NAMALWA (cell line): Measurements from ENCODE around the gene MEGF6.

Experiments used
- DNase-seq: peaks from one replicate; pipeline ENCODE4 v3.0.0-alpha.2; 2015; ENCODE audit warnings: low spot score

MEGF6 gene

DNA sequence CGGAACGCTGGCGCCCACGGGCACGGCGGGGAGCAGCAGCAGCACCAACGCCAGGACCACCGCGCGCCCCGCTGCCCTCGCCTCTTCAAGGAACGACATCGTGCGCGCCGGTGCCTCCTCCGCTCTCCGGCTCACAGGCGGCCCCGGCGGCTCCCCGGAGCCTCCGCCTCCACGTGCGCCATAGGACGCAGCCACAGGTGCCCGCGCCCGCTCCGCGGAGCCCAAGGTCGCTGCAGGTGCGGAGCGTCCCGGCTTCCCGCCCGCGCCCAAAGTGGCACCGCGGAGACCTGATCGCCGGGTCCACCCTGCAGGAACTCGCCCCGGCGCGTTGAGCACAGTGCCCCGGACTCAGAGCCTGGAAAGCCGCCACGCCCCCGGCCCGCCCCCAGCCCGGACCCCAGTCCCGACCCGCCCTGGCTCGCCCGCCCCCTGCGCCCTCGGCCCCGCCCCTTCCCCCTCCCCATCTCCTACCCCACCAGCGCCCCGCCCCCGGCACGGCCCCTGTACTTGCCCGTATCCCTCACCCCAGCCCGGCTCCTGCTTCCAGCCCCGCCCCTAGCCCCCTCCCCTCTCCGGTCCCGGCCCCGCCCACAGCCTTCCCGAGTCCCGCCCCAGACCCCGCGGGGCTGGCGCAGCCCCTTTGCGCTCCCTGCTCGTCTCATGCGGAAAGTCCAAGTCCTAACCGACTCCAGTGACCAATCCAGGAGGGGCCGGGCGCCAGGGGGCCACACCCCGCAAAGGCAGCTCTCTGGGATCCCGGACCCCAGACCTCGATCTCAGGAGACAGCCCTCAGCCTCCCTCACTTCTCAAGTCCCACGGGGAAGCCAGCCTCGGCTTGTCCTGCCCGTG lies at the start of gene MEGF6:
Gene MEGF6, minus strand, starts transcription at position 339 of the 850 bp plus-strand sequence. Its CDS starts 240 bp downstream, at position 99.
- DNase-seq, result no peak

- DNase-seq, result peak; percentile 34
These were observed 49.4 kb upstream of the MEGF6 start for GRCh38 chr1:3660704-3661103.

- DNase-seq, result no peak
These were observed 47.8 kb upstream of the MEGF6 start for GRCh38 chr1:3659093-3659492.

- DNase-seq, result no peak
These were observed 46.9 kb upstream of the MEGF6 start for GRCh38 chr1:3658231-3658615.

DNA sequence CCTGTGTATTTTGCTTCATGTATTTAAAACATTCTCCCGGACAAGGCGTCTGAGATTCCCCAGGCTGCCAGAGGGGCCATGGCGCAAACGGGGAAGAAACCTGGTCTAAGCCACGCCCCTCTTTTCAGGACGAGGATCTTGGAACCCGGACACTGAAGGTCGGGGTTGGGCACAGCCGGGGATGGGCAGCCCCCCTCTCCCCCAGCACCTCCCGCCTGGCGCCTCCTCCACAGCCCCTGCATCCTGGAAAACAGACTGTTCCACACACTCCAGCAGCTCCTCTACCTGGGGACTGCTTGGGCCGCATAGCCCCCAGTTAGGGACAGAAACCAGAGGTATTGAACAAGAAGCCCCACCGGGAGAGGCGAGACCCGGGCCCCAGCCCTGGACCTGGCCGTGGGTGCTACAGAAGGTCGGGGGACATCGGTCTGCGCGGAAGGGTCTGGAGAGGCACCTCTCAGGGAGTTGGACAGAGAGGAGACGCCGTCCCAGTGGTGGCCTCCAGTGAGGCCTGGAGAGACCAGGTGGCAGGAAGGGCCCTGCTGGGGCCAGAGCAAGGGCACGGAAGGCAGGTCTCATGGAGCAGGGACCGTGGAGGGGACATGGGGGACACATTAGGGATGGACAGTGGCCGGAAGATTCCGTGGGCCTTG lies 46.4 kb upstream of the MEGF6 start:
- DNase-seq, result no peak

DNA sequence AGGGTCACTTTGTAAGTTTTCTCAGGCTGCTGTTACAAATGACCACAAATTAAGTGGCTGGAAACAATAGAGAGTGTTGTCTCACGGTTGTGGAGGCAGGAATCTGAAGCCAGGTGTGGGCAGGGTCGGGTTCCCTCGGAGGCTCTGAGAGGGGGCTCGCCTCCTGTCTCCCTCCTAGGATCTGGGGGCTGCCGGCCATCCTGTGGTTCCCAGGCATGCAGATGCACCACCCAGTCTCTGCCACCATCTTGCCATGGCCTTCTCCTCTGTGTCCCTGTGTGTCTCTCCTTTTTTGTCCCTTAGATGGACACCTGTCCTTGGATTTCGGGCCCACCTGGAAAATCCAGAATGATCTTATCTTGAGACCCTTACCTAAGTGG lies 45.8 kb upstream of the MEGF6 start:
- DNase-seq, result no peak

- DNase-seq, result no peak
These were observed 45.3 kb upstream of the MEGF6 start for GRCh38 chr1:3656450-3657095.

- DNase-seq, result no peak
These were observed 43.4 kb upstream of the MEGF6 start for GRCh38 chr1:3654549-3655281.

- no peak for DNase-seq
These were observed 41.9 kb upstream of the MEGF6 start for GRCh38 chr1:3653286-3653618.

DNA sequence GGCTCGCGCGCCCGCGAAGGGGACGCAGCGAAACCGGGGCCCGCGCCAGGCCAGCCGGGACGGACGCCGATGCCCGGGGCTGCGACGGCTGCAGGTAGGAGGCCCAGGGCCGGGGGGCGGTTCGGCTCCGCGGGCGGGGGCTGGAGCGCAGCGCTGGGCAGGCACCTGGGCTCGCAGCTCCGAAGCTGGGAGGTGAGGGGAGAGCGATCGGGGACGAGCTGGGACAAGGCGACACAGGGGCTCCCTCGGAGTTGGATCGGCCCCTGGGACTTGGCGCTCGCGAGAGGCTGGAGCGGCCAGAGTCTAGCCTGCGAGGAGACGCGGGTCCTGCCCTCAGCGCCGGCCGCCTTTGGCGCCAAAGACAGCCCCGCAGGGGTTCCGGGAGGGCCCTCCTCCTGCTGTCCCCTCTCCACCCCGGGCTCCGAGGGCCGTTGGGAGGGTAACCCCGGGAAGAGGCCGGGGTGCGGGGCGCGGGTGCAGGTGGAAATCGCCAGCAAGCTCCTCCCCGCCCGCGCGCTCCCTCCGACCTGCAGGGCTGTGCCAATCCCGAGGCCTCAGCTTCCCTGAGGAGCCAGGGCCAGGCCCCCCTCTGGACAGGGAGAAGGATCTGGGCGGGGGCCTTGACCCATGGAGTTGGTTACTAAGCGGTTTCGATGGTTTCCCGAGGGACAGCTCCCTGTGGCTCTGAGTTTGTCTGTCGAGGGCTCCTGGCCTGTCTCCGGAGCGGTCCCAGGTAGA lies 41.4 kb upstream of the MEGF6 start:
- no peak for DNase-seq

GRCh38 chr1:3651930-3652547 lies 40.7 kb upstream of the MEGF6 start, which contains the start of gene TP73:
Gene TP73 (plus strand): TSS chr1:3652516. CDS start chr1:3682366, 29,850 bp downstream.
- no peak for DNase-seq

DNA sequence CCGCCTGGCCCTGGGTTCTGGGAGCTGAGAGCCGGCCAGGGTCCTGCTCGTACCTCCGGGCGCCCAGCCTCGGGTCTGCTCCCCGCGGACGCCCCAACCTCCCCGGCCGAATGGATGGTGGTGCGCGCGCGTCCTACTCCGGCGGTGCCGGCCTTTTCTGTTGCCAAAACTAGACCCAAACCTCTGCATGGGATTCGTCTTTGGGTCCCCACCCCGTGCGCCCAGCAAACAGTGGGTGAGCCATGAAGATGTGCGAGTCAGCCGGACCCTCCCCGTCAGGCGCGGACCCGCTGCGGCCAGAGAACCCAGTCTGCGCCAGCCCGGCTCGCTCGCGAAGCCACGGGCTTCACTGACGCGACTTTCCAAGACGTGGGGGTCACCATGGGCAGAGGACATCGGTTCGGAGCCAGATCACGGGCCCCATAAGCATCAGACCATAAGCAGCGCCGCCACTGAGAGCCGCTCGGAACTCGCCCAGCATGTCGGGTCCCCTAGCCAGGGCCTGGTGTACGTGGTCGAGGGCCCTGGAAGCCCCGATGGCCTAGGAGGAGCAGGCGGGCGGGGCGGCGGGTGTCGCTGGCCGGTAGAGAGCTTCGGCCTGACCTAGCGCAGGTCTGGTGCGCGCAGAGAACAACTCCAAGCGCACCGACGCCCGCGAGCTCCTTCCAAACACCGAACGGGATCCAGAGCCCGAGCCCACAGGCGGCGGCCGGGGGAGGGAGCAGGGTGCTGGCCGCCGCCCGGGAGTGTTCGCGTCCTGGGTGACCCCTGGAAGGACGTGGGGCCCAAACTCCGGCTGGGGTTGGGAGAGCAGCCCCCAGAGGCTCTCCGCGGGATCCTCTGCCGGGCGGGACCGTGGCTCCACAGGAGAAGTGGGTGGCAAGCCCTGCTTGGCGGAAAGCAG lies 40.0 kb upstream of the MEGF6 start:
- DNase-seq, result no peak

DNA sequence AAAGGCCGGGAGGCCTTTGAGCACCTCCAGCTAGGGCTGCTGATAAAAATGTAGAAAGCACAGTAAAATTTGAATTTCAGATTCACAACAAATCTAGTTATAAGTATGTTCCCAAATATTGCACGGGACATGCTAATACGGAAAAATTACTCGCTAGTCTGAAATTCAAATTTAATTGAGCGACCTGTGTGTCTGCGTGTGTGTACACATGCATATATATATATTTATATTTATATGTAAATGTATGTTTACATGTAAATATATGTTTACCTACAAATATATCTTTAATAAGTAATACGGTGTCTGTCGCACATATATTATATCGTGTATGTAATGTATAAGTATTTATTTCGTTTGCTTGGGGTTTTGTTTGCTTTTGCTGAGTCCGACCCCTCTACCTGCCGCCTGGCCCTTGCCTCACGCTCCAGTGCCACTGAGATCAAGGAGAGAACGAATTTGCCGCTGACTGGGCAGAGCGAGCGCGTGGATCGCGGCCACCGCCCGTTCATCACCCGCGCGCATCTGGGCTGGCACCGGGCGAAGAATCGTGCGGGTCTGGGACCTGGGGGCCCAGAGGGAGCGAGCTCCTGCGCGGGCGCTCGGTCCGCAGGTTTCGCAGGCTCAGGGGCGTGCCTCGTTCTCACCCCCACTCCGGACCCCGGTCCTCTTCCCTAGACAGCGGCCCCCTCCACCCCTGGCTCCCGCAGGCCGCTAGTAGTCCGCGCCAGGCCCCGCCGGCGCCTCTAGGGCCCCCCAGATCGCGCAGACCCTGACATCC lies 39.1 kb upstream of the MEGF6 start:
- no peak for DNase-seq

DNA sequence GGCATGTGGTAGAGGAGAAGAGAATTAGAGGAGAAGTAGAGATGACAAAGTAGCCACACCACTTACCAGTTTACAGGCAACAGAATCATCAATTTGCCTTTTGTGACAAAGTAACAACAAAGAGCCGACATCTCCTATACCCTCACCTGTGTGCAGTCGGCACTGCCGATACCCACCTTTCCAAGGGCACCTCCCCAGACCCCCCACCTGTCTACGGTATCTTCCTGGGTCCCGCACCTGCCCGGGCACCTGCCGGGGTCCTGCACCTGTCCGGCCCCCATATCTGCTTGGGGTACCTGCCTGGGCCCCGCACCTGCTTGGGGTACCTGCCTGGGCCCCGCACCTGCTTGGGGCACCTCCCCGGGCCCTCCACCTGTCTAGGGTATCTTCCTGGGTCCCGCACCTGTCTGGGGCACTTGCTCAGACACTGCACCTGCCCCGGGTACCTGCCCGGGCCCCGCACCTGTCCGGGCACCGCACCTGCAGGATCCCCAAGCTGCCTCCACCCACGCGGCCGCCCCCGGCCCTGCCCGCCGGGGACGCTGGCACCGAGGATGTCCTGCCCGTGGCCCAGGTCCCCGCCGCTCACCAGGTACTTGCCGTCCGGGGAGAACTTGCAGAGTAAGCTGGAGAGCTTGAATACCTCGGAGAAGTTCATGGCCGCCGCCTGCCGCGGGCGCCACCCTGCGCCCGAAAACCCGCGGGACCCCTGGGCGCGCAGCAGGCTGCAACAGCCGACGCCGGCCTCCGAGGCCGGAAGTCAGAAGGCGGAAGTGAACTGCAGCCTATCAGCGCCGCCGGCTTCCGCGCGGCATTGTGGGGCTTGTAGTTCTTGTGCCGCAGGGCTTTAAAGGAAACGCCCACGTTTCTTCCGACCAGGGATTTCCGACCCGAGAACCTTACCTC lies 38.3 kb upstream of the MEGF6 start, which contains the start of gene WRAP73:
Gene WRAP73, minus strand, starts transcription at position 762 of the 906 bp plus-strand sequence. Its CDS starts 104 bp downstream, at position 658.
- DNase-seq, result peak; percentile 99

DNA sequence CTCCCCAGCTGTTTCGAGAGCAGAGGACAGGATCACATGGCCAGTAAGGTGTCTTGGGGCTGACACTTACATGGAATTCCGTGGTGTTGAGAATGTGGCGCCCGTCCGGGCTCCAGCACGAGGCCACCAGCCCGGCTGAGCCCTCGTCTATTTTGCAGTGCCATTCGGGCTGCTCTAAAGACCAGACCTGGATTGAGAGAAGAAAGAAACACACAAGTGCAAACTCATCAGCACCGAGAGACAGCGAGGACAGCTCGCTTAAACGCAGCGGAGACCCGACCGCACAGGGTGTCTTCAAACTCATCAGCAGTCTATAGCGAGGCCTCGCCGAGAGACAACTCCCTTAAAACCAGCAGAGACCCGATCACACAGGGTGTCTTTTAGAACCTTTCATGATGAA lies 35.3 kb upstream of the MEGF6 start:
- DNase-seq, result no peak

DNA sequence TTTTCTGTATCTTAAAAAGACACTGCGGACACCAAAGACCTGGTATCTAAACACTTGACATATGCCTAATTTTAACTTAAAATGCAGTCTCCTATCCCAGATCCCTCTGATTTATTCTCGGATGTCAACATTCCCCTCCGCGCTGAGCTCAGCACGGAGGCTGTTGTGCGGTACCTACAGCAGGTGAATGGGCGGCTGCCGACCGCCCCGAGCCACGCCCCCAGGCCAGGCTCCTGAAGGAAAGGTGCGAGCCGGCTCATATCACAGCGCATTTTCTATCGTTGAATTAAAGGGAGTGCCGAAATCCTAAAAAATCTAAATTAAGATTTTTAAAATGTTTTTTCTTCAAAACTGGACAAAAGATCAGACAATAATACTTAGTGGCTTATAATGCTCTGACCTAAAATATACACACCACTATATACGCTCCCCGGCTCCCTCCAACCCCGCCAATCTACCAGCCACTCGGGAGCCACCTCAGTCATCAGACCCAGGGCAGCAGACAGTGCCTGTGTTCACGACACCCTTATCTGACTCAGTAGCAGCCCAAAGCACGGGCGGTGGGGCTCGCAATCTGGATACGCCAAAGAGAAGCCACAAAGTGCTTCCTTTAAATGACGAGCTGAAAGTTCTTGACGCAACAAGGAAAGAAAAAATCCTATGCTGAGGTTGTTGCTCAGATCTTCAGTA lies 34.5 kb upstream of the MEGF6 start:
- DNase-seq, result no peak

DNA sequence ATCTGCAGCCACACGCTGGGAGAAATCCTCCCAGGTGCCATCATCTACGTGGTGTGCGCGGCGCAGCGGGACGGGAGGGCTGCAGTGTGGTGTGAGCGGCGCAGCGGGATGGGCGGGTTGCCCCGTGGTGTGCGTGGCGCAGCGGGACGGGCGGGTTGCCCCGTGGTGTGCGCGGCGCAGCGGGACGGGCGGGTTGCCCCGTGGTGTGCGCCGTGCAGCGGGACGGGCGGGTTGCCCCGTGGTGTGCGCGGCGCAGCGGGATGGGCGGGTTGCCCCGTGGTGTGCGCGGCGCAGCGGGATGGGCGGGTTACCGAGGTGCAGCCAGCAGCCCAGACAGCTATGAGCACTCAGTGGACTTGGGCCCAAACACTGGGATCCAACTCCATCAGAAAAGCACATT lies 33.9 kb upstream of the MEGF6 start:
- DNase-seq, result no peak

- DNase-seq, result no peak
These were observed 33.0 kb upstream of the MEGF6 start for GRCh38 chr1:3644273-3644672.
